GM23338 (cell line): Measurements from ENCODE around the gene IDH3A. TPM values are rescaled to one million over a fixed set of nuclear protein-coding genes. Genes with fewer than 3 reads are reported as not detected.

ENCODE experiments used
- ATAC-seq: fragments of 200-7000 bp; cut with Tn5 transposase; 3 replicates; pipeline ENCODE4 v1.9.1; 2020
- DNase-seq: peaks from one replicate; pipeline ENCODE4 v3.0.0-alpha.2; 2015; ENCODE audit warnings: low spot score
- H2AFZ ChIP-seq: fragments of 200-600 bp; sonication (generic); 2 replicates; pipeline ENCODE4 v1.8.0; 2016; ENCODE audit warnings: antibody characterized with exemption, mild to moderate bottlenecking, moderate library complexity
- H3F3A ChIP-seq: fragments of 200-600 bp; sonication (generic); replicated peaks from 2 replicates; pipeline ENCODE4 v1.8.0; 2017; ENCODE audit warnings: antibody characterized with exemption, mixed run types, low read depth
- H3K27ac ChIP-seq: fragments of 200-600 bp; sonication (generic); 2 replicates; pipeline ENCODE4 v1.6.1; 2016; ENCODE audit warnings: low read depth
- H3K27me3 ChIP-seq: fragments of 200-600 bp; sonication (generic); 2 replicates; pipeline ENCODE4 v1.8.0; 2016; ENCODE audit warnings: mild to moderate bottlenecking, mixed run types, moderate library complexity; ENCODE audit not compliant: insufficient read depth
- H3K36me3 ChIP-seq: fragments of 200-600 bp; sonication (generic); 2 replicates; pipeline ENCODE4 v1.8.0; 2016; ENCODE audit warnings: mild to moderate bottlenecking; ENCODE audit not compliant: insufficient read depth
- H3K4me1 ChIP-seq: fragments of 200-600 bp; sonication (generic); 2 replicates; pipeline ENCODE4 v1.8.0; 2016; ENCODE audit warnings: mild to moderate bottlenecking, moderate library complexity; ENCODE audit not compliant: insufficient read depth
- H3K4me2 ChIP-seq: fragments of 200-600 bp; sonication (generic); 2 replicates; pipeline ENCODE4 v1.7.1; 2017; ENCODE audit warnings: mixed run types
- H3K4me3 ChIP-seq: fragments of 200-600 bp; sonication (generic); 2 replicates; pipeline ENCODE4 v1.6.1; 2016; ENCODE audit warnings: mixed run types
- H3K79me2 ChIP-seq: fragments of 200-600 bp; sonication (generic); replicated peaks from 2 replicates; pipeline ENCODE4 v1.8.0; 2017; ENCODE audit warnings: mild to moderate bottlenecking; ENCODE audit not compliant: insufficient read depth
- H3K9me2 ChIP-seq: fragments of 200-600 bp; sonication (generic); 2 replicates; pipeline ENCODE4 v1.8.0; 2017; ENCODE audit not compliant: insufficient read depth
- H4K20me1 ChIP-seq: fragments of 200-600 bp; sonication (generic); replicated peaks from 2 replicates; pipeline ENCODE4 v1.8.0; 2017; ENCODE audit warnings: mild to moderate bottlenecking; ENCODE audit not compliant: insufficient read depth
- H3K27ac Mint-ChIP-seq: 2 replicates; pipeline ENCODE4 v1.8.0; 2020; ENCODE audit warnings: inconsistent platforms, mild to moderate bottlenecking, moderate library complexity, mixed read lengths
- H3K27me3 Mint-ChIP-seq: 3 replicates; pipeline ENCODE4 v1.8.0; 2022; ENCODE audit warnings: low read depth, mild to moderate bottlenecking, moderate library complexity, mixed read lengths, inconsistent platforms; ENCODE audit not compliant: insufficient read depth, poor library complexity
- H3K36me3 Mint-ChIP-seq: 3 replicates; pipeline ENCODE4 v1.8.0; 2021; ENCODE audit warnings: low read depth, mild to moderate bottlenecking, inconsistent platforms, moderate library complexity, mixed read lengths
- H3K4me1 Mint-ChIP-seq: 3 replicates; pipeline ENCODE4 v1.8.0; 2020; ENCODE audit warnings: mild to moderate bottlenecking, inconsistent platforms, mixed read lengths
- H3K4me3 Mint-ChIP-seq: 3 replicates; pipeline ENCODE4 v1.8.0; 2021; ENCODE audit warnings: moderate library complexity, mild to moderate bottlenecking, inconsistent platforms, mixed read lengths
- H3K9me3 Mint-ChIP-seq: 3 replicates; pipeline ENCODE4 v1.8.0; 2020; ENCODE audit warnings: moderate library complexity, mild to moderate bottlenecking, inconsistent platforms, mixed read lengths
- CREB1 ChIP-seq: fragments of 250-450 bp; sonication (Bioruptor Pico); IDR thresholded peaks from 2 replicates; pipeline ENCODE4 v1.5.0; 2020; ENCODE audit warnings: low read depth, mild to moderate bottlenecking, moderate library complexity
- CTCF ChIP-seq, 2 experiments: fragments of 200-600 bp in 1 of 2; sonication (generic) in 1 of 2; conservative IDR thresholded peaks; 2 replicates each; pipeline versions ENCODE4 v1.5.1 to v1.6.1; 2016 to 2017; ENCODE audit warnings: antibody characterized with exemption in 2 of 2, low read depth in 2 of 2, mild to moderate bottlenecking in 2 of 2, moderate library complexity in 1 of 2
- ETS1 ChIP-seq: IDR thresholded peaks from 2 replicates; pipeline ENCODE4 v1.6.1; 2016; ENCODE audit warnings: antibody characterized with exemption
- EZH2 ChIP-seq: fragments of 200-600 bp; sonication (generic); IDR thresholded peaks from one replicate; pipeline ENCODE4 v1.8.0; 2017; ENCODE audit warnings: antibody characterized with exemption, mild to moderate bottlenecking, low read depth; ENCODE audit not compliant: unreplicated experiment
- EZH2phosphoT487 ChIP-seq: fragments of 200-600 bp; sonication (generic); IDR thresholded peaks from one replicate; pipeline ENCODE4 v1.8.1; 2018; ENCODE audit warnings: antibody characterized with exemption; ENCODE audit not compliant: unreplicated experiment
- JUNB ChIP-seq: IDR thresholded peaks from one replicate; pipeline ENCODE4 v1.6.1; 2016; ENCODE audit warnings: antibody characterized with exemption; ENCODE audit not compliant: unreplicated experiment
- NANOG ChIP-seq: IDR thresholded peaks from 2 replicates; pipeline ENCODE4 v1.6.1; 2016; ENCODE audit warnings: antibody characterized with exemption, borderline replicate concordance
- POLR2AphosphoS5 ChIP-seq: IDR thresholded peaks from 2 replicates; pipeline ENCODE4 v1.6.1; 2016; ENCODE audit warnings: antibody characterized with exemption, low read depth
- REST ChIP-seq: IDR thresholded peaks from one replicate; pipeline ENCODE4 v1.6.1; 2018; ENCODE audit warnings: antibody characterized with exemption; ENCODE audit not compliant: unreplicated experiment
- STAT1 ChIP-seq: IDR thresholded peaks from one replicate; pipeline ENCODE4 v1.6.1; 2016; ENCODE audit warnings: antibody characterized with exemption; ENCODE audit not compliant: unreplicated experiment
- ZNF114 ChIP-seq: fragments of 250-450 bp; sonication (Bioruptor Pico); IDR thresholded peaks from 2 replicates; pipeline ENCODE4 v1.5.0; 2020; ENCODE audit warnings: mild to moderate bottlenecking, moderate library complexity
- ZNF331 ChIP-seq: fragments of 250-450 bp; sonication (Bioruptor Pico); IDR thresholded peaks from 2 replicates; pipeline ENCODE4 v1.5.0; 2020; ENCODE audit warnings: low read depth, mild to moderate bottlenecking, moderate library complexity
- ZNF462 ChIP-seq: fragments of 250-450 bp; sonication (Bioruptor Pico); IDR thresholded peaks from 2 replicates; pipeline ENCODE4 v1.5.0; 2020; ENCODE audit warnings: mild to moderate bottlenecking, moderate library complexity
- polyA plus RNA-seq: library from polyadenylated mRNA; unstranded; fragments of >200 nt; fragmentation: Nextera tagmentation; extraction: Ambion mirVana; gene quantifications from 2 replicates; pipeline ENCODE4 v1.2.1, GENCODE V29; 2016
- total RNA-seq: library from RNA; depleted of rRNA; stranded (reverse); fragments of >200 nt; shearing (Covaris generic); gene quantifications from 2 replicates; pipeline ENCODE4 v1.2.3, GENCODE V29; 2014

The IDH3A gene
- total and polyA plus RNA-seq, 2 experiments from 2014 or later, result 24.1 to 41.6 TPM

GRCh38 chr15:78103406-78104118 lies 45.6 kb upstream of the IDH3A start:
- Mint-ChIP-seq H3K27me3 (peaks cover 9% of the 10 kb centered on the region), H3K4me1 (peaks cover under 1% of the 10 kb centered on the region; the same call in 2 of the 3 replicates), H3K4me3 (no peak overlapping the region), H3K9me3 (no peaks in the 10 kb centered on the region), H3K27ac (no peak overlapping the region), H3K36me3 (peaks cover 10% of the 10 kb centered on the region; the same call in 2 of the 3 replicates)
- no peak for TF ChIP-seq STAT1
- no peak for TF ChIP-seq EZH2
- no peak for TF ChIP-seq POLR2AphosphoS5
- no peak for TF ChIP-seq ZNF331 (CRISPR knock-in tag)
- no peak for TF ChIP-seq EZH2phosphoT487
- TF ChIP-seq ETS1, result no peak
- no peak for TF ChIP-seq ZNF114 (CRISPR knock-in tag)
- no peak for TF ChIP-seq CREB1 (CRISPR knock-in tag)
- no peak for TF ChIP-seq ZNF462 (CRISPR knock-in tag)
- no peak for TF ChIP-seq REST
- no peak for TF ChIP-seq CTCF (conservative IDR thresholded peaks at IDR 0.05; ENCODE audit: low read depth in 2 of 2)
- TF ChIP-seq NANOG, result no peak
- TF ChIP-seq JUNB, result no peak
- Histone ChIP-seq H3K27ac (no peak overlapping the region), H3K79me2 (no peaks in the 10 kb centered on the region), H4K20me1 (no peaks in the 10 kb centered on the region), H3K4me2 (no peak overlapping the region), H3K27me3 (no peaks in the 10 kb centered on the region), H3F3A (no peaks in the 10 kb centered on the region), H3K4me3 (no peak overlapping the region), H3K9me2 (no peaks in the 10 kb centered on the region), H3K36me3 (no peaks in the 10 kb centered on the region), H2AFZ (no peak overlapping the region), H3K4me1 (no peaks in the 10 kb centered on the region)
- ATAC-seq (no peak), DNase-seq (no peak)
